Cardiac muscle cell (in vitro differentiated cells and primary cell): ENCODE results near the gene TREM1. TPM values are rescaled to one million over a fixed set of nuclear protein-coding genes. Genes with fewer than 3 reads are reported as not detected.

Experiments used
- DNase-seq, 2 donors: peaks; one replicate each; pipeline versions ENCODE4 v3.0.0 to v3.0.0-alpha.2; 2010 to 2017; ENCODE audit warnings: low read depth in 1 of 2, low spot score in 1 of 2
- H3K27ac ChIP-seq: fragments of 200-600 bp; sonication (generic); 2 replicates; pipeline ENCODE4 v1.5.1; 2016
- H3K27me3 ChIP-seq: fragments of 200-600 bp; sonication (generic); 2 replicates; pipeline ENCODE4 v1.6.0; 2016; ENCODE audit warnings: control low read depth
- H3K36me3 ChIP-seq: fragments of 200-600 bp; sonication (generic); 2 replicates; pipeline ENCODE4 v1.5.1; 2016; ENCODE audit warnings: control low read depth
- H3K4me1 ChIP-seq: fragments of 200-600 bp; sonication (generic); 2 replicates; pipeline ENCODE4 v1.8.1; 2017; ENCODE audit warnings: low read depth, mild to moderate bottlenecking, mixed run types
- H3K4me3 ChIP-seq: fragments of 200-600 bp; sonication (generic); 2 replicates; pipeline ENCODE4 v1.5.1; 2016; ENCODE audit warnings: mild to moderate bottlenecking
- H3K9me3 ChIP-seq: fragments of 200-600 bp; sonication (generic); 2 replicates; pipeline ENCODE4 v1.5.1; 2017; ENCODE audit warnings: low read depth, mild to moderate bottlenecking, control low read depth
- CTCF ChIP-seq: IDR thresholded peaks from 2 replicates; pipeline ENCODE4 v1.5.1; 2012; ENCODE audit warnings: low read depth, mild to moderate bottlenecking, low read length
- polyA plus RNA-seq: library from polyadenylated mRNA; unstranded; fragments of >200 nt; fragmentation: Nextera tagmentation; extraction: Ambion mirVana; gene quantifications from 2 replicates; pipeline ENCODE4 v1.2.1, GENCODE V29; 2016
- total RNA-seq: library from RNA; depleted of rRNA; stranded (reverse); fragments of >200 nt; gene quantifications from 2 replicates; pipeline ENCODE4 v1.2.3, GENCODE V29; 2016

Gene TREM1
- total and polyA plus RNA-seq, 2 experiments from 2014 or later = not detected

GRCh38 chr6:41332241-41332640 is 45.8 kb upstream of the TREM1 start:
- H3K36me3 ChIP-seq = no peaks in the 10 kb centered on the region
- DNase-seq = no peak
- H3K9me3 ChIP-seq = no peaks in the 10 kb centered on the region
- H3K27me3 ChIP-seq = peaks cover 13% of the 10 kb centered on the region
- no peaks in the 10 kb centered on the region for H3K4me1 ChIP-seq
- H3K4me3 ChIP-seq = no peak overlapping the region
- H3K27ac ChIP-seq = no peak overlapping the region
- TF ChIP-seq CTCF = no peak

- no peak for TF ChIP-seq CTCF
- DNase-seq = peak in 1 of 2 donors; percentile 23
- H3K4me1 ChIP-seq = no peaks in the 10 kb centered on the region
- H3K27ac ChIP-seq = no peak overlapping the region
- H3K27me3 ChIP-seq = peaks cover 17% of the 10 kb centered on the region
- no peaks in the 10 kb centered on the region for H3K36me3 ChIP-seq
- H3K9me3 ChIP-seq = no peaks in the 10 kb centered on the region
- no peak overlapping the region for H3K4me3 ChIP-seq
These were observed 45.1 kb upstream of the TREM1 start for GRCh38 chr6:41331401-41332150.

GRCh38 chr6:41327177-41327576 is 40.7 kb upstream of the TREM1 start:
- Histone ChIP-seq H3K4me1 (no peaks in the 10 kb centered on the region), H3K27ac (no peak overlapping the region), H3K4me3 (no peak overlapping the region), H3K27me3 (peaks cover 35% of the 10 kb centered on the region), H3K9me3 (no peaks in the 10 kb centered on the region), H3K36me3 (no peaks in the 10 kb centered on the region)
- TF ChIP-seq CTCF = no peak
- DNase-seq = no peak

GRCh38 chr6:41326092-41326491 is 39.6 kb upstream of the TREM1 start:
- DNase-seq = no peak
- Histone ChIP-seq H3K4me3 (no peak overlapping the region), H3K4me1 (no peaks in the 10 kb centered on the region), H3K36me3 (no peaks in the 10 kb centered on the region), H3K9me3 (no peaks in the 10 kb centered on the region), H3K27ac (no peak overlapping the region), H3K27me3 (peaks cover 35% of the 10 kb centered on the region)
- TF ChIP-seq CTCF = no peak

GRCh38 chr6:41325446-41326066 is 39.1 kb upstream of the TREM1 start:
- no peak for DNase-seq
- H3K27ac ChIP-seq = no peak overlapping the region
- peaks cover 35% of the 10 kb centered on the region for H3K27me3 ChIP-seq
- no peak for TF ChIP-seq CTCF
- no peaks in the 10 kb centered on the region for H3K36me3 ChIP-seq
- H3K9me3 ChIP-seq = no peaks in the 10 kb centered on the region
- no peaks in the 10 kb centered on the region for H3K4me1 ChIP-seq
- H3K4me3 ChIP-seq = no peak overlapping the region
